HG03159 (cell line): ENCODE data around the gene PROSER2.

Source experiments
- ATAC-seq: cut with Tn5 transposase; IDR thresholded peaks from one replicate; pipeline ENCODE4 v1.9.1; 2021; ENCODE audit warnings: mild to moderate bottlenecking, moderate library complexity; ENCODE audit not compliant: unreplicated experiment

PROSER2 gene

GRCh38 chr10:11798845-11799735 lies 24.1 kb upstream of the PROSER2 start:
- ATAC-seq, result no peak

- ATAC-seq, result no peak
Observed at GRCh38 chr10:11799736-11800080, 23.4 kb upstream of the PROSER2 start.

- no peak for ATAC-seq
Observed at GRCh38 chr10:11804336-11804735, 18.8 kb upstream of the PROSER2 start.

- no peak for ATAC-seq
Observed at GRCh38 chr10:11805792-11806191, 17.4 kb upstream of the PROSER2 start.

GRCh38 chr10:11806706-11807105 lies 16.4 kb upstream of the PROSER2 start:
- ATAC-seq, result no peak

- no peak for ATAC-seq
Observed at GRCh38 chr10:11808808-11809207, 14.3 kb upstream of the PROSER2 start.

- ATAC-seq, result no peak
Observed at GRCh38 chr10:11810313-11810766, 12.8 kb upstream of the PROSER2 start.

GRCh38 chr10:11810973-11811372 lies 12.2 kb upstream of the PROSER2 start:
- ATAC-seq, result no peak

GRCh38 chr10:11813177-11813576 lies 10.0 kb upstream of the PROSER2 start:
- no peak for ATAC-seq

GRCh38 chr10:11813855-11814567 lies 9.1 kb upstream of the PROSER2 start:
- no peak for ATAC-seq

GRCh38 chr10:11819027-11819426 lies 4.1 kb upstream of the PROSER2 start:
- ATAC-seq, result no peak

- no peak for ATAC-seq
Observed at GRCh38 chr10:11822026-11822756, 965 bp upstream of the PROSER2 start.

- ATAC-seq, result no peak
Observed at GRCh38 chr10:11822809-11823121, 391 bp upstream of the PROSER2 start.

- no peak for ATAC-seq
Observed at GRCh38 chr10:11823989-11824346, 812 bp downstream of the PROSER2 start.

- ATAC-seq, result no peak
Observed at GRCh38 chr10:11824376-11824775, 1.2 kb downstream of the PROSER2 start.

GRCh38 chr10:11824825-11825224 lies 1.7 kb downstream of the PROSER2 start:
- ATAC-seq, result no peak

GRCh38 chr10:11825796-11826414 lies 2.7 kb downstream of the PROSER2 start:
- no peak for ATAC-seq

GRCh38 chr10:11827006-11827405 lies 3.9 kb downstream of the PROSER2 start:
- no peak for ATAC-seq

- ATAC-seq, result no peak
Observed at GRCh38 chr10:11827414-11827813, 4.3 kb downstream of the PROSER2 start.

GRCh38 chr10:11828682-11829284 lies 5.6 kb downstream of the PROSER2 start:
- ATAC-seq, result no peak
